Endometrial microvascular endothelial cells (primary cell): ENCODE measurements around the gene CTNNA3. TPM values are rescaled to one million over a fixed set of nuclear protein-coding genes. Genes with fewer than 3 reads are reported as not detected.
"Not testable (repeated sequence)": the region's sequence is repeated elsewhere in the genome, so short reads cannot be mapped to it uniquely, and the experiment has no call there.

Experiments used
- in situ Hi-C: cut with HindIII; loops from 2 replicates; pipeline ENCODE4 v1.10.0; 2017; ENCODE audit warnings: low sequenced_read_pairs, low pct_unique_long_range_greater_than_20kb; ENCODE audit errors: inconsistent ontology term
- total RNA-seq: library from RNA; depleted of rRNA; stranded (reverse); fragments of >200 nt; gene quantifications from one replicate; pipeline ENCODE4 v1.2.3, GENCODE V29; 2015; ENCODE audit errors: inconsistent ontology term

Gene CTNNA3
- total RNA-seq, 1 donor from 2014 or later = not detected

DNA sequence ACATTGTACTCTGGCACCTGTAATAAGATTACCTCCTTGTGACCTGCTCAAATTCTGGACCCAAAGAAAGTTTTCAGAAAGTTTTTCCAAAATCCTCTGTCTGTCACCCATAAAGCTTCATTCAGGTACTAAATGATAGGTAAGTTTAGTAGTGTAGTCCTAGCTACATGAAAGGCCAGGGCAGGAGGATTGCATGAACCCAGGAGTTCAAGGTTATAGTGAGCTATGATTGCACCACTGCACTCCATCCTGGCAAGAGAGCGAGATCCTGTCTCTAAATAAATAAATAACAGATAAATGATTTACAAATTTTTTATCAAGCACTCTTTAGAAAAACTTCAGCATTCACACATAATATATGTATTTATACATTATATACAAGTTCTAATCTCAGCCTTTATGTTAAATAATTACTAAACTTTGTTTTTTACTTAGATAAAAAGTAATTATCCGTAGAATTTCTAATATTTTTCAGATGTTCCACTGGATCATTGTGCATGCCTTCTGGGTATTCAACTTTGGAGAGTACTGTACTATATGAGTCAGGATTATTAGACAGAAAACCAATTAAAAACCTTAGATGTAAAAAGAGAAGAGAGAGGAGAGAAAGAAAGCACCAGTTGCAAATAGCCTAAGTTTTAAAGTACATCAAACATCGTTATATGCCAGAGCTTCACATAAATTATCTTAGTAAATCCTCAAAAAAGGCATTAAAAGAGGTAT lies 407.1 kb downstream of the CTNNA3 start:
- in situ Hi-C loops = no loop called here

DNA sequence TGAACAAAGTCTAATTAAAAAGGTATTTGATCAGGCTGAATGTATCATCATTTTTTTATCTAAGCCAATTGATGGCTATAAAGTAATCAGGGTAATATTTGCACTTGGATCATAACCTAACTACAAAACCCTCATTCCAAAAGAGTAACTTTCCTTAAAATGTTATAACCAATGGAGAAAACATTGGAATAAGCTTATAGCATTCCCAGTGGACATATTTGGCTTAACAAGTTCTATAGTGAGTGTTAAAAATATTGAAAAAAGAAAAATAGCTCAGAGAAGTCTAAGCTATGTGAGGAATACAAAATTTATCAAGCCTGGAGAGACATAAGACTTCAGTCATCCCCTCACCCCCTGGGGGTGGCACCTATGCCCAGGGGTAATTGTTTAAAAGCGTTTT lies 411.4 kb downstream of the CTNNA3 start:
- in situ Hi-C loops = no loop called here

DNA sequence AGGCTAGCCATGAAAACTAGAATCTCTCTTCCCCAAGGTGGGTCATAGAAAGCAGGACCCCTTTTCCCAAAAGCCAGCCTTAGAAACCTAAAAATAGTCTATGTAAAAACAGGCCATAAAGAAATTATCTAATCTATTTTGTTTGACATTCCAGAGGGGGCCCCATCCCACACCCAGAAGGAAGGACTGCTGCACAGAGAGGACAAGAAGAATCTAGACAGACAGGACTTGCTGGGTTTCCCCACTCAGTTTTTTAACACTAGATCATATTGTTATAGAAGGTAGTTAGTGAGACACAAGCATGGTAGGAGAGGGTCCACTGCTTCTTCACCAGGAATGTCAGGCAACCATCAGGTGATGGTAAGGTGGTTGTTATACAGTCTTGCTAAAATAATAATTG lies 413.1 kb downstream of the CTNNA3 start:
- in situ Hi-C loops = no loop called here

DNA sequence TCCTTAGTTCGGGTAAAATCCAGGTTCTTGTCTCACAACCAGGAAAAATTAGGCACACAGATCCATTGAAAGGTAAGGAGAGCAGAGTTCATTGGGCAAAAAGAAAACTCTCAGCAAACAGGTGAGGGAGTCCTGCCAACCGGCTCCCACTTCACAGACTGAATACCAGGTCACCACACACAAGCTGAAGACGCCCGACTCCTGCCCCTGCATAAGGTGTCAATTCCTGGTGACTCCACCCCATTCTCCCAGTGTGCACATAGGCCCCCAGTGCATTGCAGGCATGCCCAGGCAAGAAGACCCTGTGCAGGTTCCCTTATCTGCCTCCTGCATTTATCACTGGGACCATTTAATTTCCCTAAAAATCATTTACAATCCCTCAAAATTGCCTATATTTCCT lies 415.6 kb downstream of the CTNNA3 start:
- in situ Hi-C loops = no loop called here

DNA sequence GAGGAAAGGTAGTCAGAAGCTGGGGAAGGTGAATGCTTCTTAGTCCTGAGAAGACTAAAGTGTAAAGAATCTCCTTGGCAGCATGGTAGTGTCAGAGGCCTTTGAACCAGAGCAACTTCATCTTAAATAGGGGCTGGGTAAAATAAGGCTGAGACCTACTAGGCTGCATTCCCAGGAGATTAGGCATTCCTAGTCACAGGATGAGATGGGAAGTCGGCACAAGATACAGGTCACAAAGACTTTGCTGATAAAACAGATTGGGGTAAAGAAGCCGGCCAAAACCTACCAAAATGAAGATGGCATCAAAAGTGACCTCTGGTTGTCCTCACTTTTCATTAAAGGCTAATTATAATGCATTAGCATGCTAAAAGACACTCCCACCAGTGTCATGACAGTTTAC lies 418.6 kb downstream of the CTNNA3 start:
- in situ Hi-C loops = no loop called here

DNA sequence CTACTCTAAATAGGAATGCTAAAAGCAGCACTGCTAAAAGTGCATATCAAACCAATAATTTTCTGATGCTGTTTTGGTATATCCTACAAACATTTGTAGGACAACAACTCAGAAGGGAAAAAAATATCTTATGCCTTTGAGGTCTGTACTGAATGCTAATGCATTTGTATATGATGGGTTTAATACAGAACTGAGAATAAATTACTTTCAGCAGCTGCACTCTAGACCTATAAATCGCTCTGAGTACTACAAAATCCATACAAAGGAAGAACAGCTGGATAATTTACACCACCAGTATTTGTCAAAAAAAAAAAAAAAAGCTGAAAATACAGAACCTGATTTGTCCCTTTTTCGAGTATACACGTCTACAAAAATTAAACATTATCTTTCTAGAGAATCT lies 426.2 kb downstream of the CTNNA3 start:
- in situ Hi-C loops = no loop called here

DNA sequence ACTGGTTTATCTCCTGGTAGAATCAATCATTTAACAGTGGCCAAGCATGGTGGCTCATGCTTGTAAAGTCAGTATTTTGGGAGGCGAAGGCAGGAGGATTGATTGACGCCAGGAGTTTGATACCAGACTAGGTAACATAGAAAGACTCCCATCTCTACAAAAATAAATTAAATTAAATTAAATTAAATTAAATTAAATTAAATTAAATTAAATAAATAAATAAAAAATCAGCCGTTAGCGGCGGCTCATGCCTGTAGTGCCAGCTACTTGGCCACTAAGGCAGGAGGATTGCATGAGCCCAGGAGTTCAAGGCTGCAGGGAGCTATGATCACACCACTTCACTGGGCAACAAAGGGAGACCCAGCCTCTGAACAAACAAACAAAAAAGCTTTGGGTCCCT lies 427.8 kb downstream of the CTNNA3 start:
- in situ Hi-C loops = no loop called here

DNA sequence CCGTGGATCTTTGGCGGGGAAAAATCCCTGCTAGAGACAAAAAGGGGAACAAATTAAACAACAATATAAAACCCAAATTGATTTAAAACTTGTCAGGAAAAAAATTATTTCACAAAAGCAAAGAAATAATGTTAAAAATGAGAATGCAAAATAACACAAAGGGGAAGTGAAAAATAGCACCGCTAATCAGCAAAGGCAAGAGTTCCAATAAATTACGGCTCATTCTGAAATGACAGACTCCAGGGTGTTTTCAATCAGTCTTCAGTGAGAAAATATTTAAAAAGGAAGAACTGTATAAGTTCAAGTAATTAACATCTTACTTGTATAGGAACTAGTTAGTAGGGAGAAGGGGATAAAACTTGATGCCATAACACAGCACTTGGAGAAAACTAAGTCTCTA lies 433.3 kb downstream of the CTNNA3 start:
- in situ Hi-C loops = no loop called here

DNA sequence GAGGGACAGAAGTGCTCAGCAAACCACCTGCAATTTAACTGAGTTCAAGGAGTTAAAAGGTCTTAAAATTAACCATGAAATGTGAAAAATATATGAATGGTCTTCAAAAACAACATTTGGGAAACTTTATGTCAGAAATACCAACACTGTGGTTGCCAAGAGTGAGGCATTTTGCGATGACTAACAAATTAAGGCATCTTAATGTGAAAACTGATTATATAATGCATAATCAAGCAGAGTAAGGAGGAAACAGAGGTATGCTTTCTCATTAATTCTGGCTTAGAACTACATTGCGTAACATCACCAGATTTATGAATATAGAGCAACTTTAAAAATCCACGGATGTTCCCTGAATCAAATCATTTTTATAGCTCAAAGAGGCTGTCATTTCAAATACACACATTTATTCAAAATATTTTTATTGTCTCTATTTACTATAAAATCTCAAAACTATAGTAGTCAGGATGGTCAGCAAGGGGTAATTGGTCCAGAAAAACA lies 434.6 kb downstream of the CTNNA3 start:
- in situ Hi-C loops = no loop called here

DNA sequence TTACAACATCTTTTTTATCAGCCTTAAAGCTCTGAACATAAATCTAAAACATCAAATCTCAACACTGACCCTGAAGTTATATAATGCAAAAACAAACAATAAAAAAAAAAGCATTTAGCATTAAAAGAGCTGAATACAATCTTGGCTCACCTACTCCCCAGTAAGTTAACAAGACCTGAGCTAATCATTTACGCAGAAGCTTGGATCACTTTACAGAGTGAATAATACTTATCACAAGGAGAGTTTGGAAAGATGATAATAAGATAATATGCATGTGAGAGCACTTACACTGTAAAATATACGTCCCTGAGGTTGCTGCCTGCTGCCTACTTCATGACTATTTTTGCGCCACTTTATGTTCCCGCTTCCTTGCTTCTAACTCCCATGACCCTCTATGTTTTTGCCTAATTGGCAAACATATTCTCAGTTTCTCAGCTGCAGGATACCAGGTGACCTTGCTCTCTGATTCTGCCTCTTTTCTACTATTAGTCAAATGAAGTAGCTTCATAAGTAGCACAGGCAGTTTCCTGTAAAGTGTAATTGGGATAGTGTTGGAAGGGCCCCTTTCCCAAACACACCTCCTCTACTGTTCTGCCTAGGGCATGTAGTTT lies 436.6 kb downstream of the CTNNA3 start:
- in situ Hi-C loops = no loop called here

DNA sequence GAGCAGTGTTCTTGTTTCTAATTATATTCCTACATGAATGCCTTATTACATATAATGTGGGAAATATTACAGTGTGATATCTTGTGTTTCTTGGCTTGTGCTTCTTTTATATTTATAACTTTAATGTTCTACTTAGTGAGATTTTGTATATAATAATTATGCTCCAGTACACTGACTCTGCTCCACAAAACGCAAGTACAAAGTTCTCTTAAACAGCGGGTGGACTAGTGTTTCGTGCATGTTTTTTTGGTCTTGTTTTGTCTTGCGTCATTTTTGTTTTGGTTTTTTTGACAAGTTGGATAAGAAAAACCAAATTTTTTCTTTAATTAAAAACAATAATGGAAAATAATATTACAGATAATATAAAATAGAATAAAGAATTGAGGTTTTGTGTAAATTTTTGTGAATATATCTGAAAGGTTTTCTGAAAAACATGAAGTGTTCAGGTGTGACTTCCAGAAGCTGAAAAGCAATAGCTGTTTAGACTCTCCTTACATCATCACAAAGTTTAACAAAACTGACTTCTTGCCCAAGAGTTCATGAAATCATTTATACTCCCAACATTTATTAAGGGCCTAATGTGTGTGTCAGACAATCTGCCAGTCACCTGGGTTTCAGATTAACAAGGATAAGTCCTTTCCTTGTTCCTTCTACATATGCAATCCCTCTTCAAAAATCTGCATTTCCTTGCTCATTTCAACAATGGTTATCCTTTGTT lies 438.4 kb downstream of the CTNNA3 start:
- in situ Hi-C loops = no loop called here

DNA sequence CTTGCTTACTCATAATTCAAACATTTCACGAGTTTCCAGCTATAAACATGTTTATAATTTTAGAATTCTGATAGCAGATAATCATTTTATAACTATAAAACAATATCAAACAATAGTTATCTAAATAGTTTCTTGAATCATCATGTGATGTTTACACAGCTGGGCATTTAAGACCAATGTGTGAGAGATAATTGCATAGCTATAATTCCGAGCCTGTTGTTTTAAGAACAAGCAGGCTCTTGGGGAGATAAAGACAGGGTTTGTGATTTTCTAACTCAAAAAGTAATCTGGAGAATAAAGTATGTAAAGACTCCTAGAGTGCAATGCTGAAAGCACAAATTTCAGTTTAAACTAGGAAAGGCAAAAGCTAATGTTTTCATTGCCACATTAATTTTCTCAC lies 439.0 kb downstream of the CTNNA3 start:
- in situ Hi-C loops = no loop called here

DNA sequence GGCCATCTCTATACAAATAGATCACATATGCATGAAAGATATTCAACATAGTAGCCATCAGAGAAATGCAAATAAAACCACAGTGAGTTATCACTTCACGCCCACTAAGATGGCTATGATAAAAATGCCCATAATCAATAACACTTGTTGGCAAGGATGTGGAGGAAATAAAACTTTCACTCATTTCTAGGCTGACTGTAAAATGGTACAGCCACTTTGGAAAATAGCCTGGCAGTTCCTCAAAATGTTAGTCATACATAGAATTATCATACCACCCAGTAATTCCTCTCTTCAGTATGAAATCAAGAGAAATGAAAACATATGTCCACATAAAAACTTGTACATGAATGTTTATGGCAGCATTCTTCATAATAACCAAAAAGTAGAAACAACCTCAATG lies 445.3 kb downstream of the CTNNA3 start:
- in situ Hi-C loops = no loop called here

DNA sequence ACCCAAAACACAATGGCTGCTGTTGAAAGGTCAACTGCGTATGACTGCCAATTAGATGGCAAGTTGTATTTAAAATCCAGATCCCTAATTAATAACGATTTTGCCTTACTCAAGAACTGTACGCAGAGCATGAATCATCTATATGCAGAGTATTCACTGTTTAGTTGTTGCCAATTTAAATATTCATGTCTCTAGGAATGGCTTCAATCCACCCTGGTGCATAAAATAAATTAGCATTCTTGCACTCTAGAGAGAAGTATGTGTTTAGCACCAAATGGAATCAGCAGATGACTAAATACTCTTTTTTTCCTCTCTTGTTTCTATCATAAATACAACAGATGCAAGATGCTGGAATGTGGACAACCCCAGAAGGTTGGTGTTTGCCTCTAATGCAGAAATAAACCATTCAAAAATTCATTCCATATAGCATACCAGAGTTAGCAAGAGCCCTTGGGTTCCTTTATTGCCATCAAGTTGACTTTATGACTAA lies 449.9 kb downstream of the CTNNA3 start:
- in situ Hi-C loops = no loop called here

DNA sequence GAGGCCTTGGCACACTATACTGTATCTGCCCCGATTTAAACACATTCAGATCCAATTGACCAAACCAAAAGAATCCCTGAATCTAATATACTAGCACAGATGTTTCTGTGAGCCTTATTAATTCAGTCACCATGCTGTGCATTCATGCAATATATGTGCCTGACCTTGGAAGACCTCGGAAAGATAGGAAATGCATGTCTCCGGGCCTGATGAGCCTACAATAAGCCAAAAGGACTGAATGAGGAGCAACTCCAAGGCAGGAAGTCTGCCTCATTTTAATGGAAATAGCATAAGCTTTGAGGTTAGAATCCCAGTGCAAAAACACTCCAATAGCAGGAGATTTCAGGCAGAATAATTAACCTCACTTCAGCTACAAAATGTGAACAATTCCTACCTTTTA lies 453.5 kb downstream of the CTNNA3 start:
- in situ Hi-C loops = no loop called here

DNA sequence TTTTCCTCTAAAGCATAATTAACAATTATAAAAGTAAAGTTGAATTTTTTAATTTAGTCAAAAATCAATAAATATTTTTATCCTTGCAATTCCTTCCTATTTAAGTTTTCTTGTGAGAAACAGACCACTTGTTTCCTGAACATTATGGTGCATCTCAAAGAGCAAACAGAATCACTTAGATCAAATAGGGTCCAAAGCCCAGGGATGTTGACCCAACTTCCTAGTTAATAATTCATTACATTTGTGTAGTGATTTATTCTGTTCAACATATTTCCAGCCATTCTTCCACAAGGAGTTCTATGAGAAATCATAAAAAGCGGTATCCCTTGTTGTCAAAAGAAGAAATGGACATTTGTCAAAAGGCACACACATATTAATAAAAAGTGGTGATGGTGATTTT lies 454.5 kb downstream of the CTNNA3 start:
- in situ Hi-C loops = no loop called here

DNA sequence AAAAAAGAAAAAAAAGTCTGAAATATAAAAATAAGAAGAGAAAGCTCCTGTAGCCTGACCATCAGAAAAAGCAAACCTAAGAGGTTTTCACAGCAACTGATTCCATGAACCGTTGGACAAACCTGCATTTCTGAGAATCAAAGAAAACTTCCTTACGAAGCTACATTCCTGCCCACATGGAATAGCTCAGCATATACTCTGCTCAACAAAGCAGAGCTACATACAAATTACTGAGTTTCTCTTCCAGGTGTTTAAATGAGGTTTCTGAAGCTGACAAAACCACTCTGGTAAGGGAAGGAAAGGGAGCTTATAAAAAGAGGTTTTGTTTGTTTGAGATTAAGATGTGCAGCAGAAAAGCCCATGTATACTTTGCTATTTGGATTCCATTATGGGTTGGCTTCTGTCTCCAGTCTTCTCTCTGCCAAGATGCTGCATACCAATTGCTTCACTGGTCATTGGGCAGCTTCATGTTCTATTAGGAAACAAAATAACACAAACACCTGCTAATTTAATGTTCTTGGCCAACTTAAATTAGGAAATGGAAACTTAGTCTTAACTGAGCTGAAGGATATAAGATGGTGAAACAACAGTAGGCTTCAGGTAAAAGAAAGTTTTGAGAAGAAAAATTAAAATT lies 456.0 kb downstream of the CTNNA3 start:
- in situ Hi-C loops = no loop called here

DNA sequence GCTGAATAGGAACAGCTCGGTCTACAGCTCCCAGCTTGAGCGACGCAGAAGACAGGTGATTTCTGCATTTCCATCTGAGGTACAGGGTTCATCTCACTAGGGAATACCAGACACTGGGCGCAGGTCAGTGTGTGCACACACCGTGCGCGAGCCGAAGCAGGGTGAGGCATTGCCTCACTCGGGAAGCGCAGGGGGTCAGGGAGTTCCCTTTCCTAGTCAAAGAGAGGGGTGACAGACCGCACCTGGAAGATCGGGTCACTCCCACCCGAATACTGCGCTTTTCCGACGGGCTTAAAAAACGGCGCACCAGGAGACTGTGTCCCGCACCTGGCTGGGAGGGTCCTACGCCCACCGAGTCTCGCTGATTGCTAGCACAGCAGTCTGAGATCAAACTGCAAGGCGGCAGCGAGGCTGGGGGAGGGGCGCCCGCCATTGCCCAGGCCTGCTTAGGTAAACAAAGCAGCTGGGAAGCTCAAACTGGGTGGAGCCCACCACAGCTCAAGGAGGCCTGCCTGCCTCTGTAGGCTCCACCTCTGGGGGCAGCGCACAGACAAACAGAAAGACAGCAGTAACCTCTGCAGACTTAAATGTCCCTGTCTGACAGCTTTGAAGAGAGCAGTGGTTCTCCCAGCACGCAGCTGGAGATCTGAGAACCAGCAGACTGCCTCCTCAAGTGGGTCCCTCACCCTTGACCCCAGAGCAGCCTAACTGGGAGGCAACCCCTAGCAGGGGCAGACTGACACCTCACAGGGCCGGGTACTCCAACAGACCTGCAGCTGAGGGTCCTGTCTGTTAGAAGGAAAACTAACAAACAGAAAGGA lies 465.1 kb downstream of the CTNNA3 start:
- in situ Hi-C loops = not testable (repeated sequence)

DNA sequence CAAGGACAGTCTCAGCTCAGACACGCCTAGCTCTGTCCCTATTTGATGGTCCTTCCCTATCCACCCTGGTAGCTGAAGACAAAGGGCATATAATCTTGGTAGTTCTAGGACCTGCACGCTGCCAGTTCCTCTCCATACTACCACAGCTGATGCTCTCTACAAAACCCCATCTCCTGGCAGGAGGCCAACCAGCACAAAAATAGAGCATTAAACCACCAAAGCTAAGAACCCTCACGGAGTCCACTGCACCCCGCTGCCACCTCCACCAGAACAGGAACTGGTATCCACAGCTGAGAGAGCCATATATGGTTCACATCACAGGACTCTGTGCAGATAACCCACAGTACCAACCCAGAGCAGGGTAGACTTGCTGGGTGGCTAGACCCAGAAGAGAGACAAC lies 470.8 kb downstream of the CTNNA3 start:
- in situ Hi-C loops = no loop called here
